Measurements from ENCODE around the gene IGF1R.

DNA sequence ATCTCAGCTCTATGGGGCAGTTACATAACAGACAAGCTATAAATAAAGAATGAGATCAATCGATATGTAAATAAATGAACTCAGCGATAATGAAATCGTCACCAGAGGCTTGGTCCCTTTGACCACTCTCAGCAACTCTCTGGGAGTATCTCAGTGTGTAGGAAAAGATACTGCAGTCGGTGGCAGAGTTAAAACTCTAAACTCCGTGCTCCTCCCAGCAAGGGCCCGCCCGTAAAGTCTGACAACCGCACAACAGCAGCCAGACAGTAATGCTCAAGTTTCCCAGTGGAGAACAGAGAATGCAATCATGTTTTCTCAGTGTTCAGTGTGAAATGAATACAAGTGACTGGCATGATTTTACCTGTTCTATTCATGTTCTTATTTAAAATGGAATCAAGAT is 28.3 kb upstream of the IGF1R start:
- no peak for TF ChIP-seq POLR2A (IDR thresholded peaks at IDR 0.05)
- TF ChIP-seq CTCF (IDR thresholded peaks at IDR 0.05): no peak
